Fibroblast of peridontal ligament (primary cell): ENCODE measurements around the gene CDKN1B.

Experiments used
- DNase-seq: peaks from one replicate; pipeline ENCODE4 v3.0.0-alpha.2; 2010; ENCODE audit errors: extremely low read depth

CDKN1B gene

GRCh38 chr12:12701457-12701856, 15.7 kb upstream of the CDKN1B start:
- no peak for DNase-seq

- DNase-seq = peak; percentile 97
Observed at GRCh38 chr12:12704593-12705230, 12.5 kb upstream of the CDKN1B start.

- no peak for DNase-seq
Observed at GRCh38 chr12:12705838-12706520, 11.2 kb upstream of the CDKN1B start.

- DNase-seq = no peak
Observed at GRCh38 chr12:12713932-12714275, 3.3 kb upstream of the CDKN1B start.

- DNase-seq = peak; percentile 49
Observed at GRCh38 chr12:12714276-12715021, 2.7 kb upstream of the CDKN1B start.

GRCh38 chr12:12715128-12715458, 2.1 kb upstream of the CDKN1B start:
- no peak for DNase-seq

- peak; percentile 30 for DNase-seq
Observed at GRCh38 chr12:12715459-12716150, 1.6 kb upstream of the CDKN1B start.

GRCh38 chr12:12716151-12716792, 896 bp upstream of the CDKN1B start:
- peak; percentile 56 for DNase-seq

- no peak for DNase-seq
Observed at GRCh38 chr12:12717586-12718380, 615 bp downstream of the CDKN1B start.

- no peak for DNase-seq
Observed at GRCh38 chr12:12718381-12718759, 1.2 kb downstream of the CDKN1B start.

- peak; percentile 83 for DNase-seq
Observed at GRCh38 chr12:12718853-12719252, 1.7 kb downstream of the CDKN1B start.

- peak; percentile 48 for DNase-seq
Observed at GRCh38 chr12:12719496-12719895, 2.3 kb downstream of the CDKN1B start.

GRCh38 chr12:12720052-12720451, 2.9 kb downstream of the CDKN1B start:
- peak; percentile 34 for DNase-seq

- DNase-seq = peak; percentile 54
Observed at GRCh38 chr12:12720672-12721161, 3.5 kb downstream of the CDKN1B start.

- DNase-seq = peak; percentile 55
Observed at GRCh38 chr12:12721176-12721751, 4.1 kb downstream of the CDKN1B start.

GRCh38 chr12:12721814-12722434, 4.8 kb downstream of the CDKN1B start:
- DNase-seq = no peak

GRCh38 chr12:12722435-12723148, 5.4 kb downstream of the CDKN1B start:
- peak; percentile 78 for DNase-seq

- peak; percentile 56 for DNase-seq
Observed at GRCh38 chr12:12723149-12723680, 6.0 kb downstream of the CDKN1B start.
